Adrenal gland (tissue), 5 donors: ENCODE measurements around the gene ANTKMT.

Experiments used
- POLR2A ChIP-seq, 2 donors: fragments of 450-650 bp; IDR thresholded peaks; one replicate each; pipeline ENCODE4 v1.6.1; 2017; ENCODE audit warnings: antibody characterized with exemption in 2 of 2, mild to moderate bottlenecking in 2 of 2, moderate library complexity in 1 of 2
- TF ChIP-seq, protein P1 (sequence below), 6 experiments: fragments of 450-650 bp in 4 of 6; fragments of 200-600 bp in 2 of 6; sonication (generic) in 1 of 6; IDR thresholded peaks; 1 replicate in 5 of 6; 2 replicates in 1 of 6; pipeline versions ENCODE4 v1.5.1 to v1.8.0; 2016 to 2021; ENCODE audit warnings: antibody characterized with exemption in 6 of 6, mild to moderate bottlenecking in 2 of 6, moderate library complexity in 1 of 6
- donor health status: DM: no; HTN: no; CAD: no.

DNA sequence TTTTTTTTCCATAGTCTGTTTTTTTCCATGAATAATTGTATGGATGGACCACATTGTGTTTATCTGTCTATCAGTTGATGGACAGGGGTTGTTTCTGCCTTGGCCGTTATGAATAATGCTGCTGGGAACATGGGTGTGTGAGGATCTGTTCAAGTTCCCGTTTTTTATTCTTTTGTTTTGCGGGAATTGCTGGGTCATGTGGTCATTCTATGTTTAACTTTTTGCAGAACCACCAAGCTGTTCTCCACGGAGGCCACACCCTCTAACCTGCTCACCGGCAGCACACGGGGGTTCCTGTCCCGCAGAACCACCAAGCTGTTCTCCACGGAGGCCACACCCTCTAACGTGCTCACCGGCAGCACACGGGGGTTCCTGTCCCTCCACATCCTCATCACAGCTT is 33.7 kb downstream of the ANTKMT start:
- TF ChIP-seq POLR2A (IDR thresholded peaks at IDR 0.05), result no peak
- TF ChIP-seq, protein P1, sequence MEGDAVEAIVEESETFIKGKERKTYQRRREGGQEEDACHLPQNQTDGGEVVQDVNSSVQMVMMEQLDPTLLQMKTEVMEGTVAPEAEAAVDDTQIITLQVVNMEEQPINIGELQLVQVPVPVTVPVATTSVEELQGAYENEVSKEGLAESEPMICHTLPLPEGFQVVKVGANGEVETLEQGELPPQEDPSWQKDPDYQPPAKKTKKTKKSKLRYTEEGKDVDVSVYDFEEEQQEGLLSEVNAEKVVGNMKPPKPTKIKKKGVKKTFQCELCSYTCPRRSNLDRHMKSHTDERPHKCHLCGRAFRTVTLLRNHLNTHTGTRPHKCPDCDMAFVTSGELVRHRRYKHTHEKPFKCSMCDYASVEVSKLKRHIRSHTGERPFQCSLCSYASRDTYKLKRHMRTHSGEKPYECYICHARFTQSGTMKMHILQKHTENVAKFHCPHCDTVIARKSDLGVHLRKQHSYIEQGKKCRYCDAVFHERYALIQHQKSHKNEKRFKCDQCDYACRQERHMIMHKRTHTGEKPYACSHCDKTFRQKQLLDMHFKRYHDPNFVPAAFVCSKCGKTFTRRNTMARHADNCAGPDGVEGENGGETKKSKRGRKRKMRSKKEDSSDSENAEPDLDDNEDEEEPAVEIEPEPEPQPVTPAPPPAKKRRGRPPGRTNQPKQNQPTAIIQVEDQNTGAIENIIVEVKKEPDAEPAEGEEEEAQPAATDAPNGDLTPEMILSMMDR (IDR thresholded peaks at IDR 0.05), result no peak
